A549 (cell line): ENCODE data around the gene ICE2.

Experiments used
- EP300 ChIP-seq, 2 experiments: fragments of >200 bp; sonication (Bioruptor Twin); formaldehyde crosslinking; IDR thresholded peaks; 2 replicates in 1 of 2; 3 replicates in 1 of 2; pipeline ENCODE4 v1.6.1; 2016 to 2017
- FOSL2 ChIP-seq, 2 experiments: fragments of 450-650 bp in 1 of 2; fragments of >200 bp in 1 of 2; sonication (Bioruptor Twin) in 1 of 2; formaldehyde crosslinking; IDR thresholded peaks; 2 replicates each; pipeline versions ENCODE4 v1.5.0 to v1.6.1; 2016 to 2020; ENCODE audit warnings: mild to moderate bottlenecking in 1 of 2, moderate library complexity in 1 of 2
- JUN ChIP-seq, 2 experiments: fragments of >200 bp; sonication (Bioruptor Twin); formaldehyde crosslinking; IDR thresholded peaks; 2 replicates in 1 of 2; 3 replicates in 1 of 2; pipeline ENCODE4 v1.6.1; 2016 to 2017
- KDM5A ChIP-seq: fragments of 200-600 bp; sonication (generic); IDR thresholded peaks from 2 replicates; pipeline ENCODE4 v1.6.1; 2016; ENCODE audit warnings: antibody characterized with exemption, mild to moderate bottlenecking
- RAD21 ChIP-seq, 2 experiments: fragments of >200 bp in 1 of 2; sonication (Bioruptor Twin) in 1 of 2; formaldehyde crosslinking in 1 of 2; IDR thresholded peaks in 1 of 2; conservative IDR thresholded peaks in 1 of 2; 2 replicates in 1 of 2; 3 replicates in 1 of 2; pipeline ENCODE4 v1.6.1; 2012 to 2018; ENCODE audit warnings: inconsistent platforms in 1 of 2
- TF ChIP-seq, protein P1 (sequence below): fragments of >200 bp; sonication (Bioruptor Twin); formaldehyde crosslinking; IDR thresholded peaks from 3 replicates; pipeline ENCODE4 v1.6.1; 2016
- TF ChIP-seq, protein P2 (sequence below): fragments of >200 bp; sonication (Bioruptor Twin); formaldehyde crosslinking; IDR thresholded peaks from 3 replicates; pipeline ENCODE4 v1.5.1; 2016
- TF ChIP-seq, protein P3 (sequence below): fragments of 200-600 bp; sonication (generic); IDR thresholded peaks from 2 replicates; pipeline ENCODE4 v1.6.1; 2016; ENCODE audit warnings: antibody characterized with exemption, mild to moderate bottlenecking, moderate library complexity

DNA sequence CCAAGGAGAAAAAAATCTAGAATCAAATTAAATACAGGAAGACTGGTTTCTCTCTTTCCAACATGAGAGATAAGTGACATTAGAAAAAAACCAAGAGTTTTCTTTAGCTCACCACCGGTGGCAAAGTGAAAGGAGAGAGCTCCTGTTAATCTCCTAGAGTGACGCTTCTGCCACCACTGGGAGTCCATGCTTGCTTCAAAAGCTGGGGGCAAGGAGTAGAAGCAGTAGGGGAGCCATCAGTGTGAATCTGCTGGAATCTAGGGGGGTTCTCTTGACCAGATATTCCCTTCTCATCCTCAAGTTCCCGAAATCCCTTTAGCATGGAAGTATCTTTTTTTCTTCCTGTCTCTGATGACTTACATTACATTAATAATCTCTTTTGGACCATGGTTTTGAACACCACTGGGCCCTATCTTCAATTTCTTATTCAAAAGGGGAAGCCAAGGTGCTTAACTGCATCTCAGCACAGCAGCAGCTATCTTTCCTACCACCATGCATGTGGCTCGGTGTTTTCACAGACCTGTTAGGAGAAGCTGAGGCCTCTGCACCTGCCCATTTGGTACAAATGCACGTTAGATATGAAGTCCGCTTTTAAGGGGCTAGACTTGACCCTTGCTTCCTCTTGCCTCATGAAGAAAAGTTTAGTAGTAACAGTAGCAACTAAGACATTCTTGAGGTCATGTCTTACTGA, 6.6 kb upstream of the ICE2 start:
- TF ChIP-seq EP300 (IDR thresholded peaks at IDR 0.05) (no peak), JUN (IDR thresholded peaks at IDR 0.05) (no peak), FOSL2 (IDR thresholded peaks at IDR 0.05) (no peak), FOSL2 (CRISPR knock-in tag; IDR thresholded peaks at IDR 0.05) (no peak), RAD21 (conservative IDR thresholded peaks at IDR 0.05 in 1 of 2, IDR thresholded peaks at IDR 0.05 in 1 of 2) (no peak), KDM5A (no peak)
- TF ChIP-seq, protein P1, sequence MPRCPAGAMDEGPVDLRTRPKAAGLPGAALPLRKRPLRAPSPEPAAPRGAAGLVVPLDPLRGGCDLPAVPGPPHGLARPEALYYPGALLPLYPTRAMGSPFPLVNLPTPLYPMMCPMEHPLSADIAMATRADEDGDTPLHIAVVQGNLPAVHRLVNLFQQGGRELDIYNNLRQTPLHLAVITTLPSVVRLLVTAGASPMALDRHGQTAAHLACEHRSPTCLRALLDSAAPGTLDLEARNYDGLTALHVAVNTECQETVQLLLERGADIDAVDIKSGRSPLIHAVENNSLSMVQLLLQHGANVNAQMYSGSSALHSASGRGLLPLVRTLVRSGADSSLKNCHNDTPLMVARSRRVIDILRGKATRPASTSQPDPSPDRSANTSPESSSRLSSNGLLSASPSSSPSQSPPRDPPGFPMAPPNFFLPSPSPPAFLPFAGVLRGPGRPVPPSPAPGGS, result no peak
- TF ChIP-seq, protein P2, sequence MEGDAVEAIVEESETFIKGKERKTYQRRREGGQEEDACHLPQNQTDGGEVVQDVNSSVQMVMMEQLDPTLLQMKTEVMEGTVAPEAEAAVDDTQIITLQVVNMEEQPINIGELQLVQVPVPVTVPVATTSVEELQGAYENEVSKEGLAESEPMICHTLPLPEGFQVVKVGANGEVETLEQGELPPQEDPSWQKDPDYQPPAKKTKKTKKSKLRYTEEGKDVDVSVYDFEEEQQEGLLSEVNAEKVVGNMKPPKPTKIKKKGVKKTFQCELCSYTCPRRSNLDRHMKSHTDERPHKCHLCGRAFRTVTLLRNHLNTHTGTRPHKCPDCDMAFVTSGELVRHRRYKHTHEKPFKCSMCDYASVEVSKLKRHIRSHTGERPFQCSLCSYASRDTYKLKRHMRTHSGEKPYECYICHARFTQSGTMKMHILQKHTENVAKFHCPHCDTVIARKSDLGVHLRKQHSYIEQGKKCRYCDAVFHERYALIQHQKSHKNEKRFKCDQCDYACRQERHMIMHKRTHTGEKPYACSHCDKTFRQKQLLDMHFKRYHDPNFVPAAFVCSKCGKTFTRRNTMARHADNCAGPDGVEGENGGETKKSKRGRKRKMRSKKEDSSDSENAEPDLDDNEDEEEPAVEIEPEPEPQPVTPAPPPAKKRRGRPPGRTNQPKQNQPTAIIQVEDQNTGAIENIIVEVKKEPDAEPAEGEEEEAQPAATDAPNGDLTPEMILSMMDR, result no peak
- TF ChIP-seq, protein P3, sequence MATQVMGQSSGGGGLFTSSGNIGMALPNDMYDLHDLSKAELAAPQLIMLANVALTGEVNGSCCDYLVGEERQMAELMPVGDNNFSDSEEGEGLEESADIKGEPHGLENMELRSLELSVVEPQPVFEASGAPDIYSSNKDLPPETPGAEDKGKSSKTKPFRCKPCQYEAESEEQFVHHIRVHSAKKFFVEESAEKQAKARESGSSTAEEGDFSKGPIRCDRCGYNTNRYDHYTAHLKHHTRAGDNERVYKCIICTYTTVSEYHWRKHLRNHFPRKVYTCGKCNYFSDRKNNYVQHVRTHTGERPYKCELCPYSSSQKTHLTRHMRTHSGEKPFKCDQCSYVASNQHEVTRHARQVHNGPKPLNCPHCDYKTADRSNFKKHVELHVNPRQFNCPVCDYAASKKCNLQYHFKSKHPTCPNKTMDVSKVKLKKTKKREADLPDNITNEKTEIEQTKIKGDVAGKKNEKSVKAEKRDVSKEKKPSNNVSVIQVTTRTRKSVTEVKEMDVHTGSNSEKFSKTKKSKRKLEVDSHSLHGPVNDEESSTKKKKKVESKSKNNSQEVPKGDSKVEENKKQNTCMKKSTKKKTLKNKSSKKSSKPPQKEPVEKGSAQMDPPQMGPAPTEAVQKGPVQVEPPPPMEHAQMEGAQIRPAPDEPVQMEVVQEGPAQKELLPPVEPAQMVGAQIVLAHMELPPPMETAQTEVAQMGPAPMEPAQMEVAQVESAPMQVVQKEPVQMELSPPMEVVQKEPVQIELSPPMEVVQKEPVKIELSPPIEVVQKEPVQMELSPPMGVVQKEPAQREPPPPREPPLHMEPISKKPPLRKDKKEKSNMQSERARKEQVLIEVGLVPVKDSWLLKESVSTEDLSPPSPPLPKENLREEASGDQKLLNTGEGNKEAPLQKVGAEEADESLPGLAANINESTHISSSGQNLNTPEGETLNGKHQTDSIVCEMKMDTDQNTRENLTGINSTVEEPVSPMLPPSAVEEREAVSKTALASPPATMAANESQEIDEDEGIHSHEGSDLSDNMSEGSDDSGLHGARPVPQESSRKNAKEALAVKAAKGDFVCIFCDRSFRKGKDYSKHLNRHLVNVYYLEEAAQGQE, result no peak
